Transverse colon (tissue), 4 donors: ENCODE data around the gene TBC1D22B. TPM values are rescaled to one million over a fixed set of nuclear protein-coding genes. Genes with fewer than 3 reads are reported as not detected.
A peak's percentile ranks its signal among the peaks of the same experiment; 100 is the strongest.

Experiments used
- DNase-seq: peaks from one replicate; pipeline ENCODE4 v3.0.0-alpha.2; 2019
- H3K27ac ChIP-seq, 4 donors: fragments of 200-600 bp; sonication (generic); 2 replicates each; pipeline ENCODE4 v1.5.1; 2016 to 2018; ENCODE audit warnings: inconsistent platforms in 4 of 4
- H3K27me3 ChIP-seq: fragments of 200-600 bp; sonication (generic); 2 replicates; pipeline ENCODE4 v1.5.1; 2017; ENCODE audit warnings: inconsistent platforms
- H3K36me3 ChIP-seq, 4 donors: fragments of 200-600 bp; sonication (generic); 2 replicates each; pipeline ENCODE4 v1.5.1; 2017 to 2019; ENCODE audit warnings: inconsistent platforms in 4 of 4
- H3K4me1 ChIP-seq, 4 donors: fragments of 200-600 bp; sonication (generic); 2 replicates each; pipeline ENCODE4 v1.5.1; 2017 to 2020; ENCODE audit warnings: inconsistent platforms in 4 of 4
- H3K4me3 ChIP-seq, 4 donors: fragments of 200-600 bp; sonication (generic); 1 replicate in 1 of 4; 2 replicates in 3 of 4; pipeline versions ENCODE4 v1.5.1 to v1.6.1; 2017 to 2019; ENCODE audit warnings: inconsistent platforms in 4 of 4
- H3K9me3 ChIP-seq, 2 donors: fragments of 200-600 bp; sonication (generic); 2 replicates each; pipeline ENCODE4 v1.5.1; 2017 to 2019; ENCODE audit warnings: inconsistent platforms in 2 of 2
- EP300 ChIP-seq: sonication (generic); formaldehyde crosslinking; IDR thresholded peaks from one replicate; pipeline ENCODE4 v1.6.1; 2017; ENCODE audit warnings: antibody characterized with exemption, low read depth
- POLR2A ChIP-seq: fragments of 450-650 bp; IDR thresholded peaks from one replicate; pipeline ENCODE4 v1.6.1; 2016; ENCODE audit warnings: antibody characterized with exemption, mild to moderate bottlenecking, moderate library complexity
- POLR2AphosphoS5 ChIP-seq, 3 donors: sonication (generic); formaldehyde crosslinking; IDR thresholded peaks; one replicate each; pipeline ENCODE4 v1.6.1; 2016; ENCODE audit warnings: antibody characterized with exemption in 3 of 3
- WGBS, 2 donors: methylation state at CpG; one replicate each; pipeline ENCODE4 v1.1.5; 2018; ENCODE audit warnings: low coverage in 1 of 2; 5-methylcytosine and 5-hydroxymethylcytosine counted together
- in situ Hi-C, 4 donors: fragments of 200-750 bp; cut with MboI; loops; one replicate each; pipeline versions ENCODE4 v1.15.0 to v1.15.1; 2017; ENCODE audit warnings: low sequenced_read_pairs in 3 of 4, low pct_ligation_motif_present in 1 of 4, low pct_unique_long_range_greater_than_20kb in 1 of 4
- intact Hi-C: fragments of 100-400 bp; cut with DNase I; formaldehyde crosslinking; loops from one replicate; pipeline ENCODE4 v1.15.1; 2023; ENCODE audit warnings: low total_unique reads
- total RNA-seq, 4 donors: library from RNA; depleted of rRNA; stranded (reverse); fragments of >200 nt; gene quantifications; one replicate each; pipeline ENCODE4 v1.1.0, GENCODE V29; 2016
- TF ChIP-seq, protein P1 (sequence below), 5 experiments: fragments of 200-600 bp in 3 of 5; fragments of 450-650 bp in 2 of 5; sonication (generic) in 3 of 5; IDR thresholded peaks; 1 replicate in 2 of 5; 2 replicates in 3 of 5; pipeline ENCODE4 v1.5.1; 2016 to 2017; ENCODE audit warnings: antibody characterized with exemption in 5 of 5, inconsistent platforms in 3 of 5, mild to moderate bottlenecking in 2 of 5, moderate library complexity in 1 of 5

TBC1D22B gene
- total RNA-seq, 4 donors from 2014 or later = 9.0 to 15.7 (median 12.6) TPM

DNA sequence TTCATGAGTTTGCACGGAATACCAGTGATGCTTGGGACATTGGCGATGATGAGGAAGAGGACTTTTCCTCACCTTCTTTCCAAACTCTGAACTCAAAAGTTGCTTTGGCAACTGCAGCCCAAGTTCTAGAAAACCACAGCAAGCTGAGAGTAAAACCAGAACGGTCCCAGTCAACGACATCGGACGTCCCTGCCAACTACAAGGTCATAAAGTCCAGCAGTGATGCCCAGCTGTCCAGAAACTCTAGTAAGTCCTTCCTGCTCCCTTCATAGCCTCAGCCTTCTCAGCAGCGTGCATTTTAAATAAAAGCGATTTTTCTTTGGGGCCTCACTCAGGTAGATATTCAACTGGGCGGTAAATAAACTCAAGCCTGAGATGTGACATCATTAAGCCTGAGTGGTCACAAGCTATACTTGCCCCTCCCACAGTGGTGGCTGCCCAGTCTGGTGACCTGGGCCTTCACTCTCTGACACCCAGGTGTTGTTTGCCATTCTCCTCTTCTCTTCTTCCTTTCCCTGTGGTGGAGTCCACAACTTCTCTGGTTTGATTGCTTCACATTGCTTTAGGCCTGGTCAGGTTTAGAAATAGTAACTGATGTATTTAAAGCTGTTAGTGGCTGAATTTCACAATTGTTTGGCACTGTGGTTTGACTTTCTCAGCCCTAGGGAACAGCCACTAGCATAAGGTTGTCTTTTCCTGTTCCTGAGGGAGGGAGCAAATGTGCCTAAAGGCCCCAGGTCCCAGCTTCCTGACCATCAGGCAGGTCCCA lies 22.0 kb downstream of the TBC1D22B start:
- H3K4me3 ChIP-seq = no peak overlapping the region
- H3K27ac ChIP-seq = no peak overlapping the region
- TF ChIP-seq EP300 (no peak), POLR2A (no peak), POLR2AphosphoS5 (IDR thresholded peaks at IDR 0.05) (peak in 1 of 3 donors; percentile 16)
- TF ChIP-seq, protein P1, sequence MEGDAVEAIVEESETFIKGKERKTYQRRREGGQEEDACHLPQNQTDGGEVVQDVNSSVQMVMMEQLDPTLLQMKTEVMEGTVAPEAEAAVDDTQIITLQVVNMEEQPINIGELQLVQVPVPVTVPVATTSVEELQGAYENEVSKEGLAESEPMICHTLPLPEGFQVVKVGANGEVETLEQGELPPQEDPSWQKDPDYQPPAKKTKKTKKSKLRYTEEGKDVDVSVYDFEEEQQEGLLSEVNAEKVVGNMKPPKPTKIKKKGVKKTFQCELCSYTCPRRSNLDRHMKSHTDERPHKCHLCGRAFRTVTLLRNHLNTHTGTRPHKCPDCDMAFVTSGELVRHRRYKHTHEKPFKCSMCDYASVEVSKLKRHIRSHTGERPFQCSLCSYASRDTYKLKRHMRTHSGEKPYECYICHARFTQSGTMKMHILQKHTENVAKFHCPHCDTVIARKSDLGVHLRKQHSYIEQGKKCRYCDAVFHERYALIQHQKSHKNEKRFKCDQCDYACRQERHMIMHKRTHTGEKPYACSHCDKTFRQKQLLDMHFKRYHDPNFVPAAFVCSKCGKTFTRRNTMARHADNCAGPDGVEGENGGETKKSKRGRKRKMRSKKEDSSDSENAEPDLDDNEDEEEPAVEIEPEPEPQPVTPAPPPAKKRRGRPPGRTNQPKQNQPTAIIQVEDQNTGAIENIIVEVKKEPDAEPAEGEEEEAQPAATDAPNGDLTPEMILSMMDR (IDR thresholded peaks at IDR 0.05) = no peak
- H3K9me3 ChIP-seq = no peaks in the 10 kb centered on the region
- in situ Hi-C loops (no loop called here), intact Hi-C loops (no loop called here)
- H3K36me3 ChIP-seq = peaks cover 0 to 7% (median under 1%) of the 10 kb centered on the region in 4 donors
- DNase-seq = no peak
- H3K4me1 ChIP-seq = peaks cover 0 to 13% (median 6%) of the 10 kb centered on the region in 4 donors
- H3K27me3 ChIP-seq = no peaks in the 10 kb centered on the region
- WGBS, 2 donors = 90 to 100% methylated on average over 1 to 9 of the region's 9 CpGs

DNA sequence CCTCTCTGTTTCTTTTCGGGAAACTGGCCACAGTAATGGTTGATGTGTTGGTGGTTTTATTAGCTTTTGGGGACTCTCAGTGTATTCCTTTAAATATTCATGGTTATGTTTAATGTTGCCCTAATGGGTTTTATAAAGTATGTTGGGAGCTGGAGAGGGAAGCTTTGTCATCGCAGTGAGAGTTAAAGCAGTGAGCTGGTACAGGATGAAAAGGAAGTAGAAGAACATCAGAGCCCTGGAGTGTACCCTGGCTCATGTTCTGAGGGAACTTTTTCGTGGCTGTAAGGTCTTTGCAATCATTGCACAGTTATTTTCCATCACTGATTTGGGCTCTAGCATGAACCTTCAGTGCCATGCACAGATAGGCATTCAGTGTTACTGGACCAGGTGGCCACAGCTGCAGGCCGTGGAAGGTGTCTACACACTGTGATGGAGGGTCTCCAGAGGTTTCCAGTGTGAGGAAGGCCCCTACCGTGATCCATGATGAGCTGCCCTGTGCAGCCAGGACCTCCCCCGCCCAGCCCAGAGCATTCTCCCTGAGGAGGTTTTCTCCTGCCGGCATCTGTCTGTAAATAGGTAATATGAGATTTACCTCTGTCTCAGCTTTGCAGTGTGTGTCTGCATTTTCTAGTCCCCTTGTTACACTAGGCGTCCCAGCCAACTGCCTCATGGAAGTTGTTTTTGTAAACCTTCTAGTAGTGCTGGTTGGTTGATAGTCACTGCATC lies 22.8 kb downstream of the TBC1D22B start:
- H3K9me3 ChIP-seq = no peaks in the 10 kb centered on the region
- no peak for DNase-seq
- H3K27ac ChIP-seq = no peak overlapping the region
- H3K27me3 ChIP-seq = no peaks in the 10 kb centered on the region
- 83 to 88% methylated on average over 3 to 8 of the region's 8 CpGs for WGBS, 2 donors
- intact Hi-C loops = no loop called here
- peaks cover 0 to 9% (median 2%) of the 10 kb centered on the region in 4 donors for H3K36me3 ChIP-seq
- TF ChIP-seq, protein P1 (IDR thresholded peaks at IDR 0.05) = no peak
- TF ChIP-seq POLR2AphosphoS5 (IDR thresholded peaks at IDR 0.05) = no peak
- no peak for TF ChIP-seq EP300
- no peak for TF ChIP-seq POLR2A
- no peak overlapping the region for H3K4me3 ChIP-seq
- peaks cover 0 to 13% (median 7%) of the 10 kb centered on the region in 4 donors for H3K4me1 ChIP-seq
- in situ Hi-C loops = no loop called here

DNA sequence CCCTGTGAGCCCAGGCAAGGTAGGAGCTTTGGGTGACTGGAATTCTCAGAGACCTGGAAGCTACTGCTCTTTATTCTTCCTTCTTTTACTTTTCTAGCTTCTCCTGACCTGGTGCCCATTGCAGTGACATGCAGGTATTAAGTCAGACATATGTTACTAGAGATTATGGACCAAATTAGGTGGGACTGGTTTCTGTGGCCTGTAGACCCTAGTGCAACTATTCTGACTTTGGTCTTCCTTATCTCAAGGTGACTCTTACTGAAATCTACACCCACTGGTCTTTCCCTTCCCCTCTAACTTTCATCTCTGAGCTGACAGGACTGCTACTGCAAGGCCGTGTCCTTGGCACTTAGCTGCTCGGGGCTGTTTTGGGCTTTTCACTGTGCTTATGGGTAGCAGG lies 24.8 kb downstream of the TBC1D22B start:
- peaks cover 0 to 13% (median 7%) of the 10 kb centered on the region in 4 donors for H3K4me1 ChIP-seq
- no peak overlapping the region for H3K4me3 ChIP-seq
- intact Hi-C loops (no loop called here), in situ Hi-C loops (no loop called here)
- no peak overlapping the region for H3K27ac ChIP-seq
- no peaks in the 10 kb centered on the region for H3K9me3 ChIP-seq
- no peak for DNase-seq
- peaks cover 0 to 22% (median 6%) of the 10 kb centered on the region in 4 donors for H3K36me3 ChIP-seq
- TF ChIP-seq POLR2A (no peak), EP300 (no peak), POLR2AphosphoS5 (IDR thresholded peaks at IDR 0.05) (no peak)
- TF ChIP-seq, protein P1 (IDR thresholded peaks at IDR 0.05) = no peak
- 92 to 100% methylated on average over 1 to 2 of the region's 2 CpGs for WGBS, 2 donors
- H3K27me3 ChIP-seq = no peaks in the 10 kb centered on the region

DNA sequence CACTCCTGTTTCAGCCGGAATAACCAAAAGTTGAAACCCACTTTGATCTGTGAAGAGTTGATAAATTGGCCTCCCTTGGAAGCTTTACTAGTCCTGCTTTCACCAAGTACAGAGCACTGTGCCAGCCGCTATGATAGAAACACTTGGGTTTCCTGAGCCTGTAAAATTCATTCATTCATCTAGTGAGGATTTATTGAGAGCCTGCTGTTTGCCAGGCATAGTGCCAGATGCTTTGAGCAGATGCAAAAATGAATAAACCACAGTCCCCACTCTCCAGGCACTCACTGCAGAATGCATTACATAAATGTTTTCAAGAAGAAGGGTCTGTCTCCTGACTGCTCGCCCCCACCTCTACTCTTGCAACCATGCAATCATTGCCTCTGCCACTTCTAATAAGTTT lies 25.7 kb downstream of the TBC1D22B start:
- H3K4me1 ChIP-seq = peaks cover 0 to 13% (median 7%) of the 10 kb centered on the region in 4 donors
- no peaks in the 10 kb centered on the region for H3K9me3 ChIP-seq
- H3K4me3 ChIP-seq = no peak overlapping the region
- no peaks in the 10 kb centered on the region for H3K27me3 ChIP-seq
- intact Hi-C loops (no loop called here), in situ Hi-C loops (no loop called here)
- DNase-seq = no peak
- H3K27ac ChIP-seq = peak overlapping the region in 3 of 4 donors; percentile 55 to 60 (median 55)
- TF ChIP-seq EP300 (no peak), POLR2AphosphoS5 (IDR thresholded peaks at IDR 0.05) (no peak), POLR2A (no peak)
- TF ChIP-seq, protein P1 (IDR thresholded peaks at IDR 0.05) = no peak
- 43 to 80% methylated on average over 1 to 3 of the region's 3 CpGs for WGBS, 2 donors
- peaks cover 0 to 26% (median 6%) of the 10 kb centered on the region in 4 donors for H3K36me3 ChIP-seq
